ENCODE measurements around the gene ACTG1. TPM values are rescaled to one million over a fixed set of nuclear protein-coding genes. Genes with fewer than 3 reads are reported as not detected.

The ACTG1 gene
- total and polyA plus RNA-seq, 4 donors, result 347 to 1,699 (median 1,282) TPM

DNA sequence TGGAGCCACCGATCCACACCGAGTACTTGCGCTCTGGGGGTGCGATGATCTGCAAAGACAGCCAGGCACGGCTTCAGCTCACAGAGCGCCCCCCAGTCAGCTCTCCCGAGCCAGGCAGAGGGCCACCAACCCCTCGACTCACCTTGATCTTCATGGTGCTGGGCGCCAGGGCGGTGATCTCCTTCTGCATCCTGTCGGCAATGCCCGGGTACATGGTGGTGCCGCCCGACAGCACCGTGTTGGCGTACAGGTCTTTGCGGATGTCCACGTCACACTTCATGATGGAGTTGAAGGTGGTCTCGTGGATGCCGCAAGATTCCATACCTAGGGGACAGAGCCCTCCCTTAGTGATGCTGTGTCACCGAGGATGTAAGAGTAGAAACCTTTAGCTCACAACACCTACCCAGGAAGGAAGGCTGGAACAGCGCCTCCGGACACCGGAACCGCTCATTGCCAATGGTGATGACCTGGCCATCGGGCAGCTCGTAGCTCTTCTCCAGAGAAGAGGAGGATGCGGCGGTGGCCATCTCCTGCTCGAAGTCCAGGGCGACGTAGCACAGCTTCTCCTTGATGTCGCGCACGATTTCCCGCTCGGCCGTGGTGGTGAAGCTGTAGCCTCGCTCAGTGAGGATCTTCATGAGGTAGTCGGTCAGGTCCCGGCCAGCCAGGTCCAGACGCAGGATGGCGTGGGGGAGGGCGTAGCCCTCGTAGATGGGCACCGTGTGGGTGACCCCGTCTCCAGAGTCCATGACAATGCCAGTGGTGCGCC, 1.6 kb downstream of the ACTG1 start (continued):
- TF ChIP-seq, protein P1, sequence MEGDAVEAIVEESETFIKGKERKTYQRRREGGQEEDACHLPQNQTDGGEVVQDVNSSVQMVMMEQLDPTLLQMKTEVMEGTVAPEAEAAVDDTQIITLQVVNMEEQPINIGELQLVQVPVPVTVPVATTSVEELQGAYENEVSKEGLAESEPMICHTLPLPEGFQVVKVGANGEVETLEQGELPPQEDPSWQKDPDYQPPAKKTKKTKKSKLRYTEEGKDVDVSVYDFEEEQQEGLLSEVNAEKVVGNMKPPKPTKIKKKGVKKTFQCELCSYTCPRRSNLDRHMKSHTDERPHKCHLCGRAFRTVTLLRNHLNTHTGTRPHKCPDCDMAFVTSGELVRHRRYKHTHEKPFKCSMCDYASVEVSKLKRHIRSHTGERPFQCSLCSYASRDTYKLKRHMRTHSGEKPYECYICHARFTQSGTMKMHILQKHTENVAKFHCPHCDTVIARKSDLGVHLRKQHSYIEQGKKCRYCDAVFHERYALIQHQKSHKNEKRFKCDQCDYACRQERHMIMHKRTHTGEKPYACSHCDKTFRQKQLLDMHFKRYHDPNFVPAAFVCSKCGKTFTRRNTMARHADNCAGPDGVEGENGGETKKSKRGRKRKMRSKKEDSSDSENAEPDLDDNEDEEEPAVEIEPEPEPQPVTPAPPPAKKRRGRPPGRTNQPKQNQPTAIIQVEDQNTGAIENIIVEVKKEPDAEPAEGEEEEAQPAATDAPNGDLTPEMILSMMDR (IDR thresholded peaks at IDR 0.05; ENCODE audit: low read depth, low read length, missing input control), result no peak
- no peak for TF ChIP-seq JUND (IDR thresholded peaks at IDR 0.05)

DNA sequence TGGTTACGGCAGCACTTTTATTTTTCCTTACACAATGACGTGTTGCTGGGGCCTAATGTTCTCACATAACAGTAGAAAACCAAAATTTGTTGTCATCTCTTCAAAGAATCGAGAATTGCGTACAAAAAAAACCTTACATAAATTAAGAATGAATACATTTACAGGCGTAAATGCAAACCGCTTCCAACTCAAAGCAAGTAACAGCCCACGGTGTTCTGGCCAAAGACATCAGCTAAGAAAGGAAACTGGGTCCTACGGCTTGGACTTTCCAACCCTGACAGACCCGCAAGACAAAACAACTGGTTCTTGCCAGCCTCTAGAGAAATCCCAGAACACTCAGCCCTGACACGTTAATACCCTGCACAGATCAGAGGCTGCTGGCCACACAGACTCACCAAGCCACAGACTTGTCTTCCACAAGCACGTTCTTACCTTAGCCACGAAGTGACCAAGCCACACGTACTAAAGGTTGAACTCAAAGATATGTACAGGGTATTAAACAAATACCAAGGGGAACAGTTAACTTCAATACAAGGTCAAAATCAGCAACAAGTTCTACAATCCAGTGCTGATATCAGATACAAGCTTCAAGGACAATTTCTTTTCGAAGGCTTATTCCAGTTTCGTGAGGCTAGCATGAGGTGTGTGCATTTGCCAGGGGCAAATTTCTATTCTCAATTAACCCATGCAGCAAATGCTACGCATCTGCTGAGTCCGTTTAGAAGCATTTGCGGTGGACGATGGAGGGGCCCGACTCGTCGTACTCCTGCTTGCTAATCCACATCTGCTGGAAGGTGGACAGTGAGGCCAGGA, 2.4 kb downstream of the ACTG1 start:
- peaks cover 7 to 41% (median 18%) of the 10 kb centered on the region in 4 donors for H3K4me1 ChIP-seq (ENCODE audit: control insufficient read depth in 4 of 4, insufficient read depth in 4 of 4, low read length in 3 of 4)
- peaks cover 3 to 22% (median 13%) of the 10 kb centered on the region in 4 donors for H3K36me3 ChIP-seq (ENCODE audit: control insufficient read depth in 4 of 4, insufficient read depth in 3 of 4, low read depth in 1 of 4, low read length in 3 of 4)
- H3K9ac ChIP-seq (ENCODE audit: low read depth in 1 of 2, low read length in 2 of 2), result peak overlapping the region; percentile 78 to 87
- H3K27ac ChIP-seq (ENCODE audit: low read depth in 1 of 2, low read length in 2 of 2), result peak overlapping the region in 1 of 2 donors; percentile 19
- H3K4me3 ChIP-seq (ENCODE audit: low read depth in 1 of 3, low read length in 3 of 3), result peak overlapping the region; percentile 87 to 97 (median 95)
- 45% methylated on average over 22 of the region's 22 CpGs for WGBS
- no peak for DNase-seq (ENCODE audit: low spot score)
- no peaks in the 10 kb centered on the region for H3K27me3 ChIP-seq (ENCODE audit: control insufficient read depth in 4 of 4, insufficient read depth in 4 of 4, low read length in 3 of 4)
- TF ChIP-seq YY1 (IDR thresholded peaks at IDR 0.05) (no peak), SP1 (IDR thresholded peaks at IDR 0.05) (peak; percentile 6)
- no peaks in the 10 kb centered on the region for H3K9me3 ChIP-seq (ENCODE audit: control insufficient read depth in 4 of 4, low read length in 3 of 4)

DNA sequence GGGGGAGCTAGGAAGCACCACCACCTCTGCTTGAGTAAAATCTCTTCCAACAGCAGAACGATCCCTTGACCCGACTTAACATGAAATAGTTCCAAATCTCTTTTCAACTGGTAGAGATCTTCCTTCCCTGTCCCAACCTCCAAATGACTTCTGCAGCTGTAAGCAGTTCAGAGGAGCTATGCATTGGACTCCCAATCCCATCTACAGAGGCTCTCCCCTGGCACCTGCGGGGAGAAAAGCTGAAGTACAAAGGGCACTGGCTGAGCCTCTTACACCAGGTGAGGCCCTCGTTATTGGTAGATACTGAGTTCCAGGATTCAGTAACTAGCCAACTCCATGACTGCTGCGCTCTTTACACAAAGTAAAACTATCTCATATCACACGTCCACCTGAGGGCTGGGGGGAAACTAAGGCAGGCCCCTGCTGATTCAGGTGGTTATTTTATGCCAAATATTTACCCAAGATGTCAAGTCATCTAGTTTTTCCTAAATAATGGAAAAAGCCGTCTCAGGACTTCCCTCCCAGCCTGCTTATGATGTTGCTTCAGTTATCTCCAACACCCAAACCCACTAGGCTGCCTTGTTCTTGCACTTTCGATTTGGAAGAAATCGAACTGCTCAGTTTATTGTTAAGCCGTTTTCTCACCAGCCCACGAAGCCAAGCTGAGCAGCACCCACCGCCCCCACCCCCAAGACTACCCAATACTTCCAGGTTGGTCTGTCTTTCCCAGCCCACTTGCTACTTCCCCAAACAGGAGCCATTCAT, 3.2 kb downstream of the ACTG1 start:
- 48% methylated on average over 12 of the region's 12 CpGs for WGBS
- peak overlapping the region; percentile 41 to 97 (median 87) for H3K4me3 ChIP-seq (ENCODE audit: low read depth in 1 of 3, low read length in 3 of 3)
- peak overlapping the region; percentile 78 to 87 for H3K9ac ChIP-seq (ENCODE audit: low read depth in 1 of 2, low read length in 2 of 2)
- no peak for DNase-seq (ENCODE audit: low spot score)
- H3K4me1 ChIP-seq (ENCODE audit: control insufficient read depth in 4 of 4, insufficient read depth in 4 of 4, low read length in 3 of 4), result peaks cover 7 to 41% (median 18%) of the 10 kb centered on the region in 4 donors
- peak overlapping the region in 1 of 2 donors; percentile 19 for H3K27ac ChIP-seq (ENCODE audit: low read depth in 1 of 2, low read length in 2 of 2)
- no peaks in the 10 kb centered on the region for H3K27me3 ChIP-seq (ENCODE audit: control insufficient read depth in 4 of 4, insufficient read depth in 4 of 4, low read length in 3 of 4)
- TF ChIP-seq, protein P2, sequence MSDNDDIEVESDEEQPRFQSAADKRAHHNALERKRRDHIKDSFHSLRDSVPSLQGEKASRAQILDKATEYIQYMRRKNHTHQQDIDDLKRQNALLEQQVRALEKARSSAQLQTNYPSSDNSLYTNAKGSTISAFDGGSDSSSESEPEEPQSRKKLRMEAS (IDR thresholded peaks at IDR 0.05), result no peak
- peak; percentile 28 to 53 for TF ChIP-seq HNF4A (conservative IDR thresholded peaks at IDR 0.05)
- peaks cover 3 to 22% (median 13%) of the 10 kb centered on the region in 4 donors for H3K36me3 ChIP-seq (ENCODE audit: control insufficient read depth in 4 of 4, insufficient read depth in 3 of 4, low read depth in 1 of 4, low read length in 3 of 4)
- no peaks in the 10 kb centered on the region for H3K9me3 ChIP-seq (ENCODE audit: control insufficient read depth in 4 of 4, low read length in 3 of 4)

DNA sequence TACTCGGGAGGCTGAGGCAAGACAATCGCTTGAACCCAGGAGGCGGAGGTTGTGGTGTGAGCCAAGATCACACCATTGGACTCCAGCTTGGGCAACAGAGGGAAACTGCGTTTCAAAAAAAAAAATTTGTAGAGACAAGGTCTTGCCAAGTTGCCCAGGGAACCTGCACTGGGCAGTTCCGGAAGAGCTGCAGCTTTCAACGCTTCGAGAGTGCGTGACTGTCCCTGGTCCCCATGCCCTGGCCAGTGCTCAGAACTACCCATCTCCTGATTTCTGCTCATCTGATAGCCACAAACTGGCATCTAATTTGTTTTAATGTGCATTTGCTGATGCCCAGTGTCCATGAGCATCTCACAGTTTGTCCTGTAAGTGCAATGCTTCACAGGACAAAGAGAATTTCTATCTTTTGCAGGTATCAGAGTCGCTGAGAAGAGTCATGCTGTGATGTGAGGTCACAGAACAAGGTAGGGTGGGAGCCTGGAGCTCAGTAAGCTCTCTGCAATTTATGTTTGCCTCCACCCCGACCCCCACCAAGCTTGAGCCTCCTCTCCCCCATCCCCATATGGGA, 3.9 kb downstream of the ACTG1 start:
- no peak for DNase-seq (ENCODE audit: low spot score)
- Histone ChIP-seq H3K9ac (ENCODE audit: low read depth in 1 of 2, low read length in 2 of 2) (no peak overlapping the region), H3K4me3 (ENCODE audit: low read depth in 1 of 3, low read length in 3 of 3) (peak overlapping the region in 1 of 3 donors; percentile 97), H3K9me3 (ENCODE audit: control insufficient read depth in 4 of 4, low read length in 3 of 4) (no peaks in the 10 kb centered on the region), H3K4me1 (ENCODE audit: control insufficient read depth in 4 of 4, insufficient read depth in 4 of 4, low read length in 3 of 4) (peaks cover 3 to 36% (median 17%) of the 10 kb centered on the region in 4 donors), H3K27me3 (ENCODE audit: control insufficient read depth in 4 of 4, insufficient read depth in 4 of 4, low read length in 3 of 4) (no peaks in the 10 kb centered on the region), H3K36me3 (ENCODE audit: control insufficient read depth in 4 of 4, insufficient read depth in 3 of 4, low read depth in 1 of 4, low read length in 3 of 4) (peaks cover 3 to 22% (median 13%) of the 10 kb centered on the region in 4 donors), H3K27ac (ENCODE audit: low read depth in 1 of 2, low read length in 2 of 2) (no peak overlapping the region)
- TF ChIP-seq EGR1 (IDR thresholded peaks at IDR 0.05; ENCODE audit: low read depth in 2 of 2), result no peak
- peak in 1 of 2 donors; percentile 9 for TF ChIP-seq JUND (IDR thresholded peaks at IDR 0.05)
- peak in 1 of 2 donors; percentile 8 for TF ChIP-seq HNF4A (conservative IDR thresholded peaks at IDR 0.05)
- TF ChIP-seq RXRA (IDR thresholded peaks at IDR 0.05), result peak in 1 of 2 donors; percentile 11
- WGBS, result 55% methylated on average over 10 of the region's 10 CpGs
